Measurements from ENCODE around the gene SLC25A43.

Gene SLC25A43

DNA sequence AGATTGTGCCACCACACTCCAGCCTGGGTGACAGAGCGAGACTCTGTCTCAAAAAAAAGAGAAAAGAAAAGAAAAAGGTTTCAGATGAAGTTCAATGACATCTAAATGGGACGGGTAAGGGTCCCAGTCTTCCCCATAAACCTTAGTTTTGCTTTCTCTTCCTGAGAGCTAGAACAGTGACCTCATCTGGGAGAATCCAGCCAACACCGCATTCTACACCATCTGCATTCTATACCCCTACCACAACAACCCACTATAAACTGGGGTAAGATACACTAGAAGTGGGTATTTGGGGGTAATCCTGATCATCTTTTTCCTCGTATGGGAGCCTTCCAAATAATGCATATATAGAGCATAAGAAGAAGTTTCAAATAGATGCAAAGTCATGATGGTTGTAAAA, 18.2 kb downstream of the SLC25A43 start:
- Mint-ChIP-seq H3K36me3 (ENCODE audit: low read depth) (peaks cover 8% of the 10 kb centered on the region), H3K4me1 (peaks cover 4% of the 10 kb centered on the region), H3K9me3 (peaks cover 2% of the 10 kb centered on the region), H3K4me3 (no peak overlapping the region), H3K27me3 (ENCODE audit: low read depth) (no peaks in the 10 kb centered on the region), H3K27ac (no peak overlapping the region)
- TF ChIP-seq, protein P1, sequence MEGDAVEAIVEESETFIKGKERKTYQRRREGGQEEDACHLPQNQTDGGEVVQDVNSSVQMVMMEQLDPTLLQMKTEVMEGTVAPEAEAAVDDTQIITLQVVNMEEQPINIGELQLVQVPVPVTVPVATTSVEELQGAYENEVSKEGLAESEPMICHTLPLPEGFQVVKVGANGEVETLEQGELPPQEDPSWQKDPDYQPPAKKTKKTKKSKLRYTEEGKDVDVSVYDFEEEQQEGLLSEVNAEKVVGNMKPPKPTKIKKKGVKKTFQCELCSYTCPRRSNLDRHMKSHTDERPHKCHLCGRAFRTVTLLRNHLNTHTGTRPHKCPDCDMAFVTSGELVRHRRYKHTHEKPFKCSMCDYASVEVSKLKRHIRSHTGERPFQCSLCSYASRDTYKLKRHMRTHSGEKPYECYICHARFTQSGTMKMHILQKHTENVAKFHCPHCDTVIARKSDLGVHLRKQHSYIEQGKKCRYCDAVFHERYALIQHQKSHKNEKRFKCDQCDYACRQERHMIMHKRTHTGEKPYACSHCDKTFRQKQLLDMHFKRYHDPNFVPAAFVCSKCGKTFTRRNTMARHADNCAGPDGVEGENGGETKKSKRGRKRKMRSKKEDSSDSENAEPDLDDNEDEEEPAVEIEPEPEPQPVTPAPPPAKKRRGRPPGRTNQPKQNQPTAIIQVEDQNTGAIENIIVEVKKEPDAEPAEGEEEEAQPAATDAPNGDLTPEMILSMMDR (IDR thresholded peaks at IDR 0.05; ENCODE audit: unreplicated experiment in 3 of 3), result no peak

DNA sequence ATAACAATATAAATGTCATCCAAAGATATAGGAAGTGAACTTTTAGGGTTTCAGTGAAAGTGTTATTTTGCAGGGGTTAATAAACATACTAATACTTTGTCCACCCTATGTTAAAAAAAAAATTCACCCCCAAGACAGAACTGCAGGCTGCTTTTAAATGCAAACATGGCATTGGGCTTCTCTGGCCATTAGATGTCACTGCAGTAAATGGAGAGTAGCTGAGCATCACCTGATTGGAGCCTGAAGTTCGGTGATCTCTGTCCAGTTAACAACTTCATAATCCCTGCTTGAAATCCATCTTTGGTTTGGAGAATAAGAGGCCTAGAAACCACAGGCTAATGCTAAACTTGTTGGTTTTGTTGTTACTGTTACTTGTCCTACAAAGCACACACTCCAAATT, 18.7 kb downstream of the SLC25A43 start:
- TF ChIP-seq, protein P1 (IDR thresholded peaks at IDR 0.05; ENCODE audit: unreplicated experiment in 3 of 3), result no peak
- H3K4me1 Mint-ChIP-seq, result peaks cover 4% of the 10 kb centered on the region
- peak overlapping the region in 1 of 3 experiments; percentile 58 for H3K27ac Mint-ChIP-seq
- H3K36me3 Mint-ChIP-seq (ENCODE audit: low read depth), result peaks cover 9% of the 10 kb centered on the region
- no peak overlapping the region for H3K4me3 Mint-ChIP-seq
- no peaks in the 10 kb centered on the region for H3K27me3 Mint-ChIP-seq (ENCODE audit: low read depth)
- H3K9me3 Mint-ChIP-seq, result peaks cover 2% of the 10 kb centered on the region

DNA sequence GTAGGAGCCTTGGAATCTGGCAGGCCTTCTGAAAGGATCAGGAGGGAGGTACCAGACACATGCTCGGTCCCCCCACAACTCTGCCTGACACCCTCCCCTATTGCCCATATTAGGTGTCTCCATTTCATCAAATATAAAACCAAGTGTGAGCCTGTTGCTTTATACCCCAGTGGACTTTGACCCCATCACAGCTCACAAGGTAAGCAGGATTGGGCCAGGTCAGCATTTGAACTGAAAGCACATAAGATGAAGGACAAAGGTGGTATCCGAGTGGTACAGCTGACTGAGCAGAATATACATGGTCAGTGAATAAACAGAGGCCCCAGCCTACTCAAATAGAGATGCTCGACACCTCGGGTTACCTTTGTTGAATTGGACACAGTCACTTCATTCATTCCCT, 20.0 kb downstream of the SLC25A43 start:
- H3K4me1 Mint-ChIP-seq, result peaks cover 4% of the 10 kb centered on the region
- TF ChIP-seq, protein P1 (IDR thresholded peaks at IDR 0.05; ENCODE audit: unreplicated experiment in 3 of 3), result no peak

DNA sequence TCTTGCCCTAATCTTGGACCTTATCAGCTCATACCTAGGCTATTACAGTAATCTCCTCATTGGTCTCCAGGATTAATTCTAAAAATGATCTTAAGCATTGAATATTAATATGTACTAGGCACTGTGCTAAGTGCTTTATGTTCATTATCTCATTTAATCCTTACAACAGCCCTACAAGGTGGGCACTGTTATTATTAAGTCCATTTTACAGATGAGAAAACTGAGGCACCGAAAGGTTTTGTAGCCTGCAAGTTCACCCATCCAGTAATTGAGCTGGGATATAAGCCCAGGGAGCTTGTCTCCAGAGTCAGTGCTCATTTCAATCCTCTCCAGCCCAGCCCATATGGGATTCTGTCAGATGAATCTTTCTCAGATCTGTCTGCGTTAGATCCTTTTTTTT, 20.8 kb downstream of the SLC25A43 start:
- Mint-ChIP-seq H3K4me3 (no peak overlapping the region), H3K4me1 (peaks cover 4% of the 10 kb centered on the region), H3K27me3 (ENCODE audit: low read depth) (no peaks in the 10 kb centered on the region), H3K9me3 (peaks cover 2% of the 10 kb centered on the region), H3K27ac (no peak overlapping the region), H3K36me3 (ENCODE audit: low read depth) (peaks cover 9% of the 10 kb centered on the region)
- TF ChIP-seq, protein P1 (IDR thresholded peaks at IDR 0.05; ENCODE audit: unreplicated experiment in 3 of 3), result no peak

More for the DNA sequence above, 20.0 kb downstream of the SLC25A43 start:
- Mint-ChIP-seq H3K27ac (peak overlapping the region in 1 of 3 experiments; percentile 58), H3K36me3 (ENCODE audit: low read depth) (peaks cover 9% of the 10 kb centered on the region), H3K9me3 (peaks cover 2% of the 10 kb centered on the region), H3K4me3 (no peak overlapping the region), H3K27me3 (ENCODE audit: low read depth) (no peaks in the 10 kb centered on the region)

DNA sequence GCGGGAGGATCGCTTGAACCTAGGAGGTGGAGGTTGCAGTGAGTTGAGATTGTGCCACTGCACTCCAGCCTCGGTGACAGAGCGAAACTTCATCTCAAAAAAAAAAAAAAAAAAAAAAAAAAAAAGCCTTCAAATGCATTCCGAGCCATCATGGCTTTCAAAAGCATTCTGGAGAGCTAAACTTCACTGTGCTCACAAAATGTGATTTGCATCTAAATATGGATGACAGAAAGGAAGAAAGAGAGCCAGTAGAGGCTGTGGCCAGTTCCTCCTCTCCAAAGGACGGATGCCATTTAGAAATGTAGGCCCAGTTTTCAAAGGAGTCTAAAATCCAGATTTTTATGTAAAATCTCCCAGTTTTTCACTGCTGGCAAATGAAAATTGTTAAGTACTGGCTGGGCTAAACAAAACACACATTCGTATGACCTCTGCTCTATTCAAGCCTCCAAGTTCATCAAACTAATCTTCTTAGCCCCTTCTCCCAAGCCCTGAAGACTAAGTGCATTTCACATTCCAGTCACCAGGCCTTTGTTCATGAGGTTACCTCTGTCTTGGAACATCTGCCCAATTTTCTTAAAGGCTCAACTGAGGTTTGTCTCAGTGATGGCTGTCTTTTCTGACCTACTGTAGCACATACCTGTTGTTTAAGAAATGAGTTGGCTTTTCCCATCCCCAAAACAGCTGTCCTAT, 22.0 kb downstream of the SLC25A43 start:
- Mint-ChIP-seq H3K27ac (no peak overlapping the region), H3K9me3 (peaks cover 2% of the 10 kb centered on the region), H3K4me3 (no peak overlapping the region), H3K36me3 (ENCODE audit: low read depth) (peaks cover 9% of the 10 kb centered on the region), H3K27me3 (ENCODE audit: low read depth) (no peaks in the 10 kb centered on the region), H3K4me1 (peaks cover 4% of the 10 kb centered on the region)
- TF ChIP-seq, protein P1 (IDR thresholded peaks at IDR 0.05; ENCODE audit: unreplicated experiment in 3 of 3), result no peak

DNA sequence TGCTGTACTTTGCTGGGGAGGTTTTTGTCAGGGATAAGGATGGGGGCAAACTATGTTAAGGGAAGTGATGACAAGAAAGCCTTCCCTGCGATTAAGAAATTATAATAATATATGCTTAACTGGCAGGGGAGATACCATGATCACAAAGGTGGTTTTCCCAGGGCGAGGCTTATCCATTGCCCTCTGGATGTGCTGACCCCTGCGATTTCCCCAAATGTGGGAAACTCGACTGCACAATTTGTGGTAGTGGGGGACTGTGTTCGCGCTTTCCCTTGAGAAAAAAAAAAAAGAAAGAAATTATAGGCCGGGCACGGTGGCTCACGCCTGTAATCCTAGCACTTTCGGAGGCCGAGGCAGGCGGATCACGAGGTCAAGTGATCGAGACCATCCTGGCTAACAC, 24.5 kb downstream of the SLC25A43 start:
- peaks cover 14% of the 10 kb centered on the region for H3K36me3 Mint-ChIP-seq (ENCODE audit: low read depth)
- no peaks in the 10 kb centered on the region for H3K27me3 Mint-ChIP-seq (ENCODE audit: low read depth)
- peaks cover 2% of the 10 kb centered on the region for H3K9me3 Mint-ChIP-seq
- no peak overlapping the region for H3K27ac Mint-ChIP-seq
- H3K4me3 Mint-ChIP-seq, result no peak overlapping the region
- peaks cover 4% of the 10 kb centered on the region for H3K4me1 Mint-ChIP-seq
- TF ChIP-seq, protein P1 (IDR thresholded peaks at IDR 0.05; ENCODE audit: unreplicated experiment in 3 of 3), result no peak

Data from nephron (organoid).